Nephron progenitor cell (in vitro differentiated cells): ENCODE results near the gene SLC2A1.

ENCODE experiments used
- DNase-seq: peaks from one replicate; pipeline ENCODE4 v3.0.0; 2021
- H3K27ac Mint-ChIP-seq: 2 replicates; pipeline ENCODE4 v1.8.0; 2021; ENCODE audit warnings: mild to moderate bottlenecking, moderate library complexity, mixed read lengths
- H3K27me3 Mint-ChIP-seq: 2 replicates; pipeline ENCODE4 v1.8.0; 2021; ENCODE audit warnings: mild to moderate bottlenecking, low read depth, mixed read lengths; ENCODE audit not compliant: poor library complexity
- H3K36me3 Mint-ChIP-seq: 2 replicates; pipeline ENCODE4 v1.8.0; 2021; ENCODE audit warnings: low read depth, mixed read lengths
- H3K4me1 Mint-ChIP-seq: 2 replicates; pipeline ENCODE4 v1.8.0; 2021; ENCODE audit warnings: mixed read lengths
- H3K4me3 Mint-ChIP-seq: 2 replicates; pipeline ENCODE4 v1.8.0; 2021; ENCODE audit warnings: mild to moderate bottlenecking, moderate library complexity, mixed read lengths
- H3K9me3 Mint-ChIP-seq: 2 replicates; pipeline ENCODE4 v1.8.0; 2021; ENCODE audit warnings: mild to moderate bottlenecking, moderate library complexity, mixed read lengths
- CTCF ChIP-seq: fragments of 200-600 bp; sonication (generic); IDR thresholded peaks from 2 replicates; pipeline ENCODE4 v1.5.0; 2021; ENCODE audit warnings: antibody characterized with exemption

The SLC2A1 gene

GRCh38 chr1:42917241-42917495, 41.5 kb downstream of the SLC2A1 start:
- Mint-ChIP-seq H3K27me3 (peaks cover 6% of the 10 kb centered on the region), H3K36me3 (peaks cover 12% of the 10 kb centered on the region), H3K9me3 (peaks cover 45% of the 10 kb centered on the region), H3K4me1 (no peaks in the 10 kb centered on the region), H3K27ac (no peak overlapping the region), H3K4me3 (no peak overlapping the region)
- no peak for DNase-seq
- TF ChIP-seq CTCF = no peak

- Mint-ChIP-seq H3K9me3 (peaks cover 45% of the 10 kb centered on the region), H3K4me1 (no peaks in the 10 kb centered on the region), H3K4me3 (no peak overlapping the region), H3K27me3 (peaks cover 6% of the 10 kb centered on the region), H3K36me3 (peaks cover 12% of the 10 kb centered on the region), H3K27ac (no peak overlapping the region)
- no peak for TF ChIP-seq CTCF
- no peak for DNase-seq
Observed at GRCh38 chr1:42915456-42915855, 43.2 kb downstream of the SLC2A1 start.

GRCh38 chr1:42914092-42914627, 44.5 kb downstream of the SLC2A1 start:
- peaks cover 12% of the 10 kb centered on the region for H3K36me3 Mint-ChIP-seq
- no peak for TF ChIP-seq CTCF
- no peak overlapping the region for H3K27ac Mint-ChIP-seq
- no peak for DNase-seq
- peaks cover 45% of the 10 kb centered on the region for H3K9me3 Mint-ChIP-seq
- no peak overlapping the region for H3K4me3 Mint-ChIP-seq
- peaks cover 6% of the 10 kb centered on the region for H3K27me3 Mint-ChIP-seq
- H3K4me1 Mint-ChIP-seq = no peaks in the 10 kb centered on the region

GRCh38 chr1:42913426-42914091, 45.1 kb downstream of the SLC2A1 start:
- peak; percentile 45 for TF ChIP-seq CTCF
- peaks cover 12% of the 10 kb centered on the region for H3K36me3 Mint-ChIP-seq

GRCh38 chr1:42910985-42911384, 47.7 kb downstream of the SLC2A1 start:
- H3K27ac Mint-ChIP-seq = no peak overlapping the region
- peaks cover 12% of the 10 kb centered on the region for H3K36me3 Mint-ChIP-seq
- H3K27me3 Mint-ChIP-seq = peaks cover 6% of the 10 kb centered on the region
- peaks cover 25% of the 10 kb centered on the region for H3K9me3 Mint-ChIP-seq
- no peaks in the 10 kb centered on the region for H3K4me1 Mint-ChIP-seq
- no peak overlapping the region for H3K4me3 Mint-ChIP-seq
- TF ChIP-seq CTCF = no peak
- DNase-seq = no peak

More at GRCh38 chr1:42913426-42914091, 45.1 kb downstream of the SLC2A1 start:
- peaks cover 6% of the 10 kb centered on the region for H3K27me3 Mint-ChIP-seq
- no peak overlapping the region for H3K4me3 Mint-ChIP-seq
- no peaks in the 10 kb centered on the region for H3K4me1 Mint-ChIP-seq
- no peak overlapping the region for H3K27ac Mint-ChIP-seq
- H3K9me3 Mint-ChIP-seq = peaks cover 45% of the 10 kb centered on the region
- DNase-seq = peak; percentile 42

GRCh38 chr1:42908046-42908445, 50.6 kb downstream of the SLC2A1 start:
- Mint-ChIP-seq H3K27ac (no peak overlapping the region), H3K4me1 (peaks cover 10% of the 10 kb centered on the region), H3K27me3 (peaks cover 2% of the 10 kb centered on the region), H3K4me3 (no peak overlapping the region), H3K36me3 (no peaks in the 10 kb centered on the region), H3K9me3 (no peaks in the 10 kb centered on the region)
- no peak for DNase-seq
- TF ChIP-seq CTCF = no peak
